Right lobe of liver (tissue), 6 donors: ENCODE data around the gene NEUROG3. TPM values are rescaled to one million over a fixed set of nuclear protein-coding genes. Genes with fewer than 3 reads are reported as not detected.
"Not testable (repeated sequence)": the region's sequence is repeated elsewhere in the genome, so short reads cannot be mapped to it uniquely, and the experiment has no call there.

Experiments used
- ATAC-seq, 4 donors: fragments of 200-7000 bp; cut with Tn5 transposase; one replicate each; pipeline ENCODE4 v1.9.1; 2020; ENCODE audit warnings: mild to moderate bottlenecking in 4 of 4, moderate library complexity in 4 of 4
- DNase-seq, 3 donors: peaks; one replicate each; pipeline ENCODE4 v3.0.0-alpha.2; 2020
- H3K27ac ChIP-seq, 3 donors: fragments of 200-600 bp; one replicate each; pipeline ENCODE4 v1.8.0; 2022
- H3K27me3 ChIP-seq, 2 donors: fragments of 200-600 bp; one replicate each; pipeline ENCODE4 v1.8.0; 2022
- H3K36me3 ChIP-seq, 4 donors: fragments of 200-600 bp; sonication (generic) in 1 of 4; one replicate each; pipeline versions ENCODE4 v1.5.1 to v1.8.0; 2017 to 2022; ENCODE audit warnings: control low read depth in 1 of 4
- H3K4me1 ChIP-seq, 4 donors: fragments of 200-600 bp; sonication (generic) in 1 of 4; one replicate each; pipeline versions ENCODE4 v1.5.1 to v1.8.0; 2017 to 2022; ENCODE audit warnings: control low read depth in 1 of 4
- H3K4me3 ChIP-seq, 3 donors: fragments of 200-600 bp; one replicate each; pipeline ENCODE4 v1.8.0; 2022
- H3K9me3 ChIP-seq, 4 donors: fragments of 200-600 bp; sonication (generic) in 1 of 4; one replicate each; pipeline versions ENCODE4 v1.5.1 to v1.8.0; 2017 to 2022; ENCODE audit warnings: control low read depth in 1 of 4
- POLR2A ChIP-seq: fragments of 450-650 bp; IDR thresholded peaks from one replicate; pipeline ENCODE4 v1.6.1; 2017; ENCODE audit warnings: antibody characterized with exemption, mild to moderate bottlenecking
- WGBS: methylation state at CpG from one replicate; pipeline ENCODE4 v1.1.6; 2018; ENCODE audit warnings: low coverage, low lambda C conversion rate; ENCODE audit not compliant: insufficient coverage; ENCODE audit errors: missing lambda C conversion rate; 5-methylcytosine and 5-hydroxymethylcytosine counted together
- intact Hi-C, 2 donors: fragments of 100-400 bp; cut with DNase I; formaldehyde crosslinking; loops; one replicate each; pipeline versions ENCODE4 v1.11.2 to v1.14.1; 2022
- total RNA-seq, 6 experiments: library from RNA; depleted of rRNA in 2 of 6; stranded (reverse); fragments of >200 nt in 2 of 6; fragmentation: NEBNext Ultra II Directional in 3 of 6; extraction: Animal tissue kit (Norgen Biotek cat#: 25700) in 3 of 6; gene quantifications; one replicate each; pipeline versions ENCODE4 v1.1.0 to v1.2.4, GENCODE V29; 2016 to 2023
- TF ChIP-seq, protein P1 (sequence below), 4 donors: fragments of 200-600 bp in 3 of 4; fragments of 450-650 bp in 1 of 4; IDR thresholded peaks; one replicate each; pipeline versions ENCODE4 v1.5.1 to v1.8.0; 2016 to 2022; ENCODE audit warnings: antibody characterized with exemption in 4 of 4, mild to moderate bottlenecking in 2 of 4
- donor health status: DM: no; HTN: yes; CAD: no.
- donor health status: DM: no; HTN: no; CAD: no.
- donor health status: DM: no; HTN: no; CAD: no.
- donor health status: DM: no; HTN: yes; CAD: no.
- donor health status: DM: no; HTN: yes; CAD: no.

NEUROG3 gene
- total RNA-seq, 6 experiments from 2014 or later: not detected

DNA sequence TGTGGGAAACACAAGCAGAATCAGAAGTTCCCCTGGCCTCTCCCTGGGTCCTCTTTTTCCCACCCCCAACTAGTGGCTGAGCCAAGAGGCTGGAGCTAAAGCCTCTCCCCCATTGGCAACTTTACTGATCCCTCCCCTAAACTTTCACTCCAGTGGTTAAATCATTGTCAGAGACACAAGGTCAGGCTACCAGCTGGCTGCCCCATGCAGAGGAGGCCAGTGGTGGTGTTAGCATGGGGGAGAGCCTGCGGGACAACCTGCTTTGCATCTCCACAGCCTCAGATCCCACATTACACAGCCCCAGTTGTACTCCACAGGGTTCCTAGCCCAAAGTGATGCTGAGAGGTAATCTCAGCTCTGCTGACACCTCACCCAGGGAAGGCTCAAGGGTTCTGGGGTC, 21.0 kb downstream of the NEUROG3 start:
- DNase-seq: no peak
- Histone ChIP-seq H3K27ac (no peak overlapping the region), H3K36me3 (no peaks in the 10 kb centered on the region), H3K9me3 (peaks cover 0 to 9% (median 4%) of the 10 kb centered on the region in 4 donors), H3K4me3 (no peak overlapping the region), H3K4me1 (no peaks in the 10 kb centered on the region), H3K27me3 (no peaks in the 10 kb centered on the region)
- WGBS: 57% methylated on average over 1 of the region's 1 CpG
- intact Hi-C loops: no loop called here
- ATAC-seq: no peak
- TF ChIP-seq, protein P1, sequence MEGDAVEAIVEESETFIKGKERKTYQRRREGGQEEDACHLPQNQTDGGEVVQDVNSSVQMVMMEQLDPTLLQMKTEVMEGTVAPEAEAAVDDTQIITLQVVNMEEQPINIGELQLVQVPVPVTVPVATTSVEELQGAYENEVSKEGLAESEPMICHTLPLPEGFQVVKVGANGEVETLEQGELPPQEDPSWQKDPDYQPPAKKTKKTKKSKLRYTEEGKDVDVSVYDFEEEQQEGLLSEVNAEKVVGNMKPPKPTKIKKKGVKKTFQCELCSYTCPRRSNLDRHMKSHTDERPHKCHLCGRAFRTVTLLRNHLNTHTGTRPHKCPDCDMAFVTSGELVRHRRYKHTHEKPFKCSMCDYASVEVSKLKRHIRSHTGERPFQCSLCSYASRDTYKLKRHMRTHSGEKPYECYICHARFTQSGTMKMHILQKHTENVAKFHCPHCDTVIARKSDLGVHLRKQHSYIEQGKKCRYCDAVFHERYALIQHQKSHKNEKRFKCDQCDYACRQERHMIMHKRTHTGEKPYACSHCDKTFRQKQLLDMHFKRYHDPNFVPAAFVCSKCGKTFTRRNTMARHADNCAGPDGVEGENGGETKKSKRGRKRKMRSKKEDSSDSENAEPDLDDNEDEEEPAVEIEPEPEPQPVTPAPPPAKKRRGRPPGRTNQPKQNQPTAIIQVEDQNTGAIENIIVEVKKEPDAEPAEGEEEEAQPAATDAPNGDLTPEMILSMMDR (IDR thresholded peaks at IDR 0.05): no peak
- no peak for TF ChIP-seq POLR2A

DNA sequence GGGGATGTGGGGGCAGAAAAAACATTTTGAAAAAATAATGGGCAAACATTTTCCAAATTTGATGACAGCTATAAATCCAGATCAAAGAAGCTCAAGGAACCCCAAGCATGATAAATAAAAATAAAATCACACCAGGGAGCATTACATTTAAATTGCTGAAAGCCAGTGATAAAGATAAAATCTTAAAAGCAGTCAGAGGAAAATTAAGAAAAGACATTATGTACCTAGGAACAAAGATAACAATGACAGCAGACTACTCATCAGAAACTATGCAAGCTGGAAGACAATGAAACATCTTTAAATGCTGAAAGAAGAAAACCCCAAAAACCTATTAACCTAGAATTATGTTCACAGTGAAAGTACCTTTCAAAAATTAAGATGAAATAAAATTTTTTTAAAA, 23.3 kb downstream of the NEUROG3 start:
- TF ChIP-seq, protein P1 (IDR thresholded peaks at IDR 0.05): no peak
- no peak for TF ChIP-seq POLR2A
- DNase-seq: no peak
- Histone ChIP-seq H3K9me3 (peaks cover 0 to 9% (median 4%) of the 10 kb centered on the region in 4 donors), H3K36me3 (no peaks in the 10 kb centered on the region), H3K4me1 (no peaks in the 10 kb centered on the region), H3K4me3 (no peak overlapping the region), H3K27ac (no peak overlapping the region), H3K27me3 (no peaks in the 10 kb centered on the region)
- intact Hi-C loops: no loop called here
- no peak for ATAC-seq

DNA sequence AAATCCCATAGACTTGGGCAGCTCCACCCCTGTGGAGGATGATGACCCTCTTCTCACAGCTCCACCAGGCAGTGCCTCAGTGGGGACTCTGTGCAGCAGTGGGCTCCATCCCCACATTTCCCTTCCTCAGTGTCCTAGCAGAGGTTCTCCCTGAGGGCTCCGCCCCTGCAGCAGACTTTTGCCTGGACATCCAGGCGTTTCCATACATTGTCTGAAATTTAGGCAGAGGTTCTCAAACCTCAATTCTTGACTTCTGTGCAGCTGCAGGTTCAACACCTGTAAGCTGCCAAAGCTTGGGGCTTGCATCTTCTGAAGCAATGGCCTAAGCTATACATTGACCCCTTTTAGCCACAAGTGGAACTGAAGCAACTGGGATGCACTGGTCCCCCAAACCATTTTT, 31.8 kb downstream of the NEUROG3 start:
- H3K36me3 ChIP-seq: no peaks in the 10 kb centered on the region
- intact Hi-C loops: no loop called here
- no peaks in the 10 kb centered on the region for H3K4me1 ChIP-seq
- no peaks in the 10 kb centered on the region for H3K9me3 ChIP-seq
- WGBS: no CpG with 5 or more reads among the region's 2 CpGs
- no peak for TF ChIP-seq POLR2A
- TF ChIP-seq, protein P1 (IDR thresholded peaks at IDR 0.05): no peak
- H3K27me3 ChIP-seq: no peaks in the 10 kb centered on the region
- ATAC-seq (no peak), DNase-seq (no peak)
- H3K4me3 ChIP-seq: no peak overlapping the region
- H3K27ac ChIP-seq: no peak overlapping the region

DNA sequence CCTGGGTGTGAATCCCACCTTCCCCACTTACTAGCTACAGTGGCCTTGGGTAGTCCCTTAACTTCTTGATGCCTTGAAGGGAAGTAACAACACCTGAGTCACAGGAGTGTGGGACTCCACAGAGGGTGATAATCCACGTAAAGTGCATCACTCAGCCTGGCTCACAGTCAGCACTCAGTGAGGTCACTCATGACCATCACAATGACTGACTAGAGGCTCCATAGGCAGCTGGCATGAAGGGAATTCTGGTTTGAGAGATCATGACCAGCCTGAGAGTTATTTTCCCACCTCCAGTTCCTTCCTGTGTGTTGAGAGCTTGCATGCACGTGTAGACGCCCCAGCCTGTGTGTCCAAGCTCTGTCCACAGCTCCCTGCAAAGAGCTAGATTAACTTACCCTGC, 34.8 kb downstream of the NEUROG3 start:
- intact Hi-C loops: no loop called here
- Histone ChIP-seq H3K36me3 (no peaks in the 10 kb centered on the region), H3K4me1 (no peaks in the 10 kb centered on the region), H3K27me3 (no peaks in the 10 kb centered on the region), H3K27ac (no peak overlapping the region), H3K9me3 (no peaks in the 10 kb centered on the region), H3K4me3 (no peak overlapping the region)
- WGBS: 63% methylated on average over 2 of the region's 3 CpGs
- ATAC-seq (no peak), DNase-seq (no peak)
- TF ChIP-seq, protein P1 (IDR thresholded peaks at IDR 0.05): no peak
- TF ChIP-seq POLR2A: no peak

DNA sequence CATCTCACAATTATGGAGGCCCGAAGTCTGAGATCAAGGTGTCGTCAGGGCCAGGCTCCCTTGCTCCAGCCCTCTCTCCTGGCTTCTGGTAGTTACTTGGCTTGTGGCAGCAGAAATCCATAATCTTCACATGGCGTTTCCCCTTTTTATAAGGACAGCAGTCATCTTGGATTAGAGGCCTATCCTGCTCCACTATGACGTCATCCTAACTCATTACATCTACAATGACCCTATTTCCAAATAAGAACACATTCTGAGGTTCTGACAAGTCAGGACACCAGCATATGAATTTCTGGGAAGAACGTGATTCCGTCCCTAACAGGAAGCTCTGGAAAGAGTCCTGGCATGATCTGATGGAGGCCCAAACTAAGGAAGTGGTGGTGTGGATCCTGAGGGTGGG, 35.8 kb downstream of the NEUROG3 start:
- Histone ChIP-seq H3K4me3 (no peak overlapping the region), H3K27ac (no peak overlapping the region), H3K36me3 (no peaks in the 10 kb centered on the region), H3K27me3 (no peaks in the 10 kb centered on the region), H3K9me3 (no peaks in the 10 kb centered on the region), H3K4me1 (no peaks in the 10 kb centered on the region)
- DNase-seq (no peak), ATAC-seq (no peak)
- TF ChIP-seq POLR2A: no peak
- TF ChIP-seq, protein P1 (IDR thresholded peaks at IDR 0.05): no peak
- 91% methylated on average over 6 of the region's 6 CpGs for WGBS
- intact Hi-C loops: no loop called here

DNA sequence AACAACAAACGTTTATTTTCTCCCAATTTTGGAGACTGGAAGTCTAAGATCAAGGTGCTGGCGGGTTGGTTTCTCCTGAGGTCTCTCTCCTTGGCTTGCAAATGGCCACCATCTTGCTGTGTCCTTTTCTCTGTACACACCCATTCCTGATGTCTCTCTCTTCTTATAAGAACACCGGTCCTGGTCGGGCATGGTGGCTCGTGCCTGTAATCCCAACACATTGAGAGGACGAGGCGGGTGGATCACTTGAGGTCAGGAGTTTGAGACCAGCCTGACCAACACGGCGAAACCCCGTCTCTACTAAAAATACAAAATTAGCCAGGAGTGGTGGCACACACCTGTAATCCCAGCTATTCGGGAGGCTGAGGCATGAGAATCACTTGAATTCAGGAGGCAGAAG, 36.7 kb downstream of the NEUROG3 start:
- H3K4me1 ChIP-seq, H3K9me3 ChIP-seq, ATAC-seq, H3K27me3 ChIP-seq, H3K36me3 ChIP-seq, H3K4me3 ChIP-seq, H3K27ac ChIP-seq, DNase-seq, intact Hi-C loops: not testable (repeated sequence)
- 73% methylated on average over 7 of the region's 11 CpGs for WGBS
